Measurements from ENCODE around the gene ARHGDIG.

The ARHGDIG gene

DNA sequence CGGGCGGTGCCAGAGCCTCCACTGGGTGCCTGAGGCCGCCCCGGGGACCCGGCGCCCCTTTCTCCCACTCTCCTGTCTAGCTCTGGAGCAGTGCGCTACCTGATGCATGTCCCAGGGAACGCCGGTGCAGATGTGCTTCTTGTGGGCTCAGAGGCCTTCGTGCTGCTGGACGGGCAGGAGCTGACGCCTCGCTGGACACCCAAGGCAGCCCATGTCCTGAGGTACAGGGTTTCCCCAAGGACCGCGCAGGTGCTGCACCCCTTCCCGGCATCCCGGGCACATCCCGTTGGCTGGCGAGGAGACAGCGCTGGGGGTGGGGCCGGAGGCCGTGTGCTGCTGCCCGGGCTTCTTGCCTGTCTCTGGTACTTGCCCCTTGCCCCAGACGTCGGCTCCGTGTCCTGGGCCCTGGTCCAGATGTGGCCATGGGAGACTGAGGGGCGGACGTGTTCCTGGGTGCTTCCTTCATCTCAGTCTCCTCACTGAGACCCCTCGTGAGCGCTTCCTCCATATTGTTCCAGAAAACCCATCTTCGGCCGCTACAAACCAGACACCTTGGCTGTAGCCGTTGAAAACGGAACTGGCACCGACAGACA is 17.1 kb upstream of the ARHGDIG start:
- no peak overlapping the region for H3K27ac ChIP-seq (ENCODE audit: low read length)
- H2AFZ ChIP-seq (ENCODE audit: low read depth, low read length) = no peak overlapping the region
- no peaks in the 10 kb centered on the region for H3K4me1 ChIP-seq (ENCODE audit: insufficient read depth, low read length)
- no peak overlapping the region for H3K4me2 ChIP-seq (ENCODE audit: insufficient read depth, low read length)
- no peaks in the 10 kb centered on the region for H3K27me3 ChIP-seq (ENCODE audit: insufficient read depth, low read length, poor library complexity)
- no peak for ATAC-seq (ENCODE audit: insufficient read depth, low read depth)
- DNase-seq = no peak
- TF ChIP-seq, protein P1, sequence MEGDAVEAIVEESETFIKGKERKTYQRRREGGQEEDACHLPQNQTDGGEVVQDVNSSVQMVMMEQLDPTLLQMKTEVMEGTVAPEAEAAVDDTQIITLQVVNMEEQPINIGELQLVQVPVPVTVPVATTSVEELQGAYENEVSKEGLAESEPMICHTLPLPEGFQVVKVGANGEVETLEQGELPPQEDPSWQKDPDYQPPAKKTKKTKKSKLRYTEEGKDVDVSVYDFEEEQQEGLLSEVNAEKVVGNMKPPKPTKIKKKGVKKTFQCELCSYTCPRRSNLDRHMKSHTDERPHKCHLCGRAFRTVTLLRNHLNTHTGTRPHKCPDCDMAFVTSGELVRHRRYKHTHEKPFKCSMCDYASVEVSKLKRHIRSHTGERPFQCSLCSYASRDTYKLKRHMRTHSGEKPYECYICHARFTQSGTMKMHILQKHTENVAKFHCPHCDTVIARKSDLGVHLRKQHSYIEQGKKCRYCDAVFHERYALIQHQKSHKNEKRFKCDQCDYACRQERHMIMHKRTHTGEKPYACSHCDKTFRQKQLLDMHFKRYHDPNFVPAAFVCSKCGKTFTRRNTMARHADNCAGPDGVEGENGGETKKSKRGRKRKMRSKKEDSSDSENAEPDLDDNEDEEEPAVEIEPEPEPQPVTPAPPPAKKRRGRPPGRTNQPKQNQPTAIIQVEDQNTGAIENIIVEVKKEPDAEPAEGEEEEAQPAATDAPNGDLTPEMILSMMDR (IDR thresholded peaks at IDR 0.05; ENCODE audit: borderline replicate concordance, extremely low read depth, low read length, poor library complexity, severe bottlenecking) = no peak
- no peak for TF ChIP-seq EZH2 (IDR thresholded peaks at IDR 0.05; ENCODE audit: borderline replicate concordance, low read depth, low read length, severe bottlenecking)
- no peak overlapping the region for H3K4me3 ChIP-seq (ENCODE audit: low read depth in 1 of 2, low read length in 2 of 2)
- no peaks in the 10 kb centered on the region for H3K9me3 ChIP-seq (ENCODE audit: insufficient read depth, low read length, severe bottlenecking)
- no peaks in the 10 kb centered on the region for H3K79me2 ChIP-seq (ENCODE audit: insufficient read depth, low read length)
- H3K9ac ChIP-seq (ENCODE audit: low read depth, low read length) = no peak overlapping the region
- no peaks in the 10 kb centered on the region for H4K20me1 ChIP-seq (ENCODE audit: insufficient read depth, low read length)
- H3K36me3 ChIP-seq (ENCODE audit: insufficient read depth, low read length) = peaks cover 52% of the 10 kb centered on the region

DNA sequence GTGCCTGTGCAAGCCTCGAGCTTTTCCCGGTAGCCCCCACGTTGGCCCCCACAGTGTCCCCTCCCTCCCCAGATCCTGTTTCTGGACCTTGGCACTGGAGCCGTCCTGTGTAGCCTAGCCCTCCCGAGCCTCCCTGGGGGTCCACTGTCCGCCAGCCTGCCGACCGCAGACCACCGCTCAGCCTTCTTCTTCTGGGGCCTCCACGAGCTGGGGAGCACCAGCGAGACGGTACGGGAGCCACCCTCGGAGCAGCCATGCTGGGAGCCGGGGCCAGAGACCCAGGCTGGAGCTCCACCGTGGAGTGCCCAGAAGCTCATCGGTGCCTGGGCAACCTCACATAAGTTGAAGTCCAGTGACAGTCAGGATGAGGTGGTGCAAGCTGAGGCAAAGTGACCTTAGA is 16.4 kb upstream of the ARHGDIG start:
- no peak for TF ChIP-seq EZH2 (IDR thresholded peaks at IDR 0.05; ENCODE audit: borderline replicate concordance, low read depth, low read length, severe bottlenecking)
- TF ChIP-seq, protein P1 (IDR thresholded peaks at IDR 0.05; ENCODE audit: borderline replicate concordance, extremely low read depth, low read length, poor library complexity, severe bottlenecking) = no peak
- H3K4me3 ChIP-seq (ENCODE audit: low read depth in 1 of 2, low read length in 2 of 2) = no peak overlapping the region
- no peaks in the 10 kb centered on the region for H3K9me3 ChIP-seq (ENCODE audit: insufficient read depth, low read length, severe bottlenecking)
- H3K27ac ChIP-seq (ENCODE audit: low read length) = no peak overlapping the region
- no peak overlapping the region for H3K4me2 ChIP-seq (ENCODE audit: insufficient read depth, low read length)
- no peak overlapping the region for H2AFZ ChIP-seq (ENCODE audit: low read depth, low read length)
- no peaks in the 10 kb centered on the region for H4K20me1 ChIP-seq (ENCODE audit: insufficient read depth, low read length)
- ATAC-seq (ENCODE audit: insufficient read depth, low read depth) (no peak), DNase-seq (no peak)
- no peaks in the 10 kb centered on the region for H3K79me2 ChIP-seq (ENCODE audit: insufficient read depth, low read length)
- no peaks in the 10 kb centered on the region for H3K27me3 ChIP-seq (ENCODE audit: insufficient read depth, low read length, poor library complexity)
- peaks cover 52% of the 10 kb centered on the region for H3K36me3 ChIP-seq (ENCODE audit: insufficient read depth, low read length)
- H3K4me1 ChIP-seq (ENCODE audit: insufficient read depth, low read length) = no peaks in the 10 kb centered on the region
- H3K9ac ChIP-seq (ENCODE audit: low read depth, low read length) = no peak overlapping the region

DNA sequence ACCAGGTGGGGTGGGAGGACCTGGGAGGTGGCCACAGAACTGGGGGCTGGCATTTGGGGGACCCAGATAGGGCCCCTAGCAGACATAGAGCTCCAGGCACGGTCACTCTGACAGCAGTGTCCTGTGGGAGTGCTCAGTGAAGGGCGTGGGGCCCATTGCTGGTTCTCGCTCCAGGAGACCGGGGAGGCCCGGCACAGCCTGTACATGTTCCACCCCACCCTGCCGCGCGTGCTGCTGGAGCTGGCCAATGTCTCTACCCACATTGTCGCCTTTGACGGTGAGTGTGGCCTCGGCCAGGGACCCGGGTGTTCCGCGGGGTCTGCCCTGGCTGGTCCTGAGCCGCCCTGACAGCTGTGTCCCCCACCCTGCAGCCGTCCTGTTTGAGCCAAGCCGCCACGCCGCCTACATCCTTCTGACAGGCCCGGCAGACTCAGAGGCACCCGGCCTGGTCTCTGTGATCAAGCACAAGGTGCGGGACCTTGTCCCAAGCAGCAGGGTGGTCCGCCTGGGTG is 15.9 kb upstream of the ARHGDIG start:
- no peak overlapping the region for H2AFZ ChIP-seq (ENCODE audit: low read depth, low read length)
- no peaks in the 10 kb centered on the region for H3K9me3 ChIP-seq (ENCODE audit: insufficient read depth, low read length, severe bottlenecking)
- no peak overlapping the region for H3K27ac ChIP-seq (ENCODE audit: low read length)
- DNase-seq (no peak), ATAC-seq (ENCODE audit: insufficient read depth, low read depth) (no peak)
- no peak overlapping the region for H3K4me3 ChIP-seq (ENCODE audit: low read depth in 1 of 2, low read length in 2 of 2)
- H3K79me2 ChIP-seq (ENCODE audit: insufficient read depth, low read length) = no peaks in the 10 kb centered on the region
- no peaks in the 10 kb centered on the region for H4K20me1 ChIP-seq (ENCODE audit: insufficient read depth, low read length)
- H3K4me2 ChIP-seq (ENCODE audit: insufficient read depth, low read length) = no peak overlapping the region
- no peak overlapping the region for H3K9ac ChIP-seq (ENCODE audit: low read depth, low read length)
- no peaks in the 10 kb centered on the region for H3K27me3 ChIP-seq (ENCODE audit: insufficient read depth, low read length, poor library complexity)
- TF ChIP-seq, protein P1 (IDR thresholded peaks at IDR 0.05; ENCODE audit: borderline replicate concordance, extremely low read depth, low read length, poor library complexity, severe bottlenecking) = no peak
- no peak for TF ChIP-seq EZH2 (IDR thresholded peaks at IDR 0.05; ENCODE audit: borderline replicate concordance, low read depth, low read length, severe bottlenecking)
- H3K36me3 ChIP-seq (ENCODE audit: insufficient read depth, low read length) = peaks cover 52% of the 10 kb centered on the region
- H3K4me1 ChIP-seq (ENCODE audit: insufficient read depth, low read length) = no peaks in the 10 kb centered on the region

Measured in DND-41 (cell line).